Adrenal gland (tissue), 12 donors: Measurements from ENCODE around the gene NAA40. TPM values are rescaled to one million over a fixed set of nuclear protein-coding genes. Genes with fewer than 3 reads are reported as not detected.

Experiments used
- DNase-seq, 7 donors: peaks; one replicate each; pipeline ENCODE4 v3.0.0-alpha.2; 2019 to 2020
- H3K27ac ChIP-seq, 5 donors: fragments of 200-600 bp; sonication (generic) in 4 of 5; 1 replicate in 3 of 5; 2 replicates in 2 of 5; pipeline versions ENCODE4 v1.5.1 to v1.8.0; 2016 to 2020; ENCODE audit warnings: mild to moderate bottlenecking in 1 of 5
- H3K27me3 ChIP-seq: fragments of 200-600 bp; 2 replicates; pipeline ENCODE4 v1.8.0; 2021
- H3K36me3 ChIP-seq, 2 donors: fragments of 200-600 bp; replicated peaks in 1 of 2; 1 replicate in 1 of 2; 2 replicates in 1 of 2; pipeline versions ENCODE4 v1.5.1 to v1.8.0; 2018 to 2022
- H3K4me1 ChIP-seq, 2 donors: fragments of 200-600 bp; replicated peaks in 1 of 2; 1 replicate in 1 of 2; 2 replicates in 1 of 2; pipeline versions ENCODE4 v1.5.1 to v1.8.0; 2018 to 2021
- H3K4me3 ChIP-seq, 4 donors: fragments of 200-600 bp; sonication (generic) in 3 of 4; one replicate each; pipeline ENCODE4 v1.5.1; 2016 to 2018
- H3K9me3 ChIP-seq, 3 donors: fragments of 200-600 bp; sonication (generic) in 1 of 3; replicated peaks in 1 of 3; 1 replicate in 2 of 3; 2 replicates in 1 of 3; pipeline versions ENCODE4 v1.5.1 to v1.8.0; 2016 to 2021
- CTCF ChIP-seq, 6 experiments: fragments of 450-650 bp in 4 of 6; fragments of 200-600 bp in 2 of 6; sonication (generic) in 1 of 6; IDR thresholded peaks; 1 replicate in 5 of 6; 2 replicates in 1 of 6; pipeline versions ENCODE4 v1.5.1 to v1.8.0; 2016 to 2021; ENCODE audit warnings: antibody characterized with exemption in 6 of 6, mild to moderate bottlenecking in 2 of 6, moderate library complexity in 1 of 6
- POLR2A ChIP-seq, 2 donors: fragments of 450-650 bp; IDR thresholded peaks; one replicate each; pipeline ENCODE4 v1.6.1; 2017; ENCODE audit warnings: antibody characterized with exemption in 2 of 2, mild to moderate bottlenecking in 2 of 2, moderate library complexity in 1 of 2
- WGBS, 4 donors: extraction: QIAGEN DNeasy Blood & Tissue Kit in 2 of 4; methylation state at CpG; one replicate each; pipeline versions ENCODE4 v1.1.5 to v1.1.7; 2013 to 2017; 5-methylcytosine and 5-hydroxymethylcytosine counted together
- intact Hi-C, 2 donors: fragments of 100-400 bp; cut with DNase I; formaldehyde crosslinking; loops; one replicate each; pipeline versions ENCODE4 v1.14.1 to v1.15.0; 2022 to 2023
- polyA plus RNA-seq, 3 donors: library from polyadenylated mRNA; stranded (reverse); fragments of 200-250 nt in 2 of 3; fragments of 350-450 nt in 1 of 3; fragmentation: Illumina TruSeq in 1 of 3; extraction: RNeasy Lipid Tissue Mini Kit (QIAGEN cat#74804) in 1 of 3; gene quantifications; one replicate each; pipeline ENCODE4 v1.2.3, GENCODE V29; 2013 to 2014
- total RNA-seq, 9 donors: library from RNA; depleted of rRNA in 4 of 9; stranded (reverse); fragments of >200 nt in 4 of 9; fragments of 120-200 nt in 1 of 9; fragmentation: NEBNext Ultra II Directional in 1 of 9; extraction: Animal tissue kit (Norgen Biotek cat#: 25700) in 1 of 9; gene quantifications; one replicate each; pipeline versions ENCODE4 v1.1.0 to v1.2.4, GENCODE V29; 2013 to 2023
- donor health status: healthy with polysubstance abuse.
- donor health status: Bipolar disorder and iron deficiency.
- donor health status: DM: yes; HTN: yes; CAD: no.
- donor health status: DM: no; HTN: no; CAD: no.
- donor health status: DM: no; HTN: no; CAD: no.
- donor health status: DM: yes; HTN: yes; CAD: no.

The NAA40 gene
- total and polyA plus RNA-seq, 12 donors, result 11.6 to 61.3 (median 20.0) TPM

- no peaks in the 10 kb centered on the region for H3K27me3 ChIP-seq
- no peak overlapping the region for H3K4me3 ChIP-seq
- H3K36me3 ChIP-seq, result peaks cover 0 to 25% of the 10 kb centered on the region in 2 donors
- H3K27ac ChIP-seq, result no peak overlapping the region
- TF ChIP-seq POLR2A (IDR thresholded peaks at IDR 0.05) (no peak), CTCF (IDR thresholded peaks at IDR 0.05) (no peak)
- no peaks in the 10 kb centered on the region for H3K9me3 ChIP-seq
- WGBS, 4 donors, result 41 to 50% (median 45%) methylated on average over 3 of the region's 3 CpGs
- no peak for DNase-seq
- H3K4me1 ChIP-seq, result peaks cover 6 to 37% of the 10 kb centered on the region in 2 donors
- intact Hi-C loops, result no loop called here
Measured at GRCh38 chr11:63892228-63892627, 46.6 kb upstream of the NAA40 start.

- Histone ChIP-seq H3K9me3 (no peaks in the 10 kb centered on the region), H3K4me3 (no peak overlapping the region), H3K27ac (no peak overlapping the region), H3K4me1 (peaks cover 0 to 25% of the 10 kb centered on the region in 2 donors), H3K36me3 (peaks cover 0 to 36% of the 10 kb centered on the region in 2 donors), H3K27me3 (no peaks in the 10 kb centered on the region)
- WGBS, 4 donors, result 97 to 99% (median 98%) methylated on average over 6 of the region's 6 CpGs
- TF ChIP-seq POLR2A (IDR thresholded peaks at IDR 0.05), result no peak
- TF ChIP-seq CTCF (IDR thresholded peaks at IDR 0.05), result no peak
- no peak for DNase-seq
- intact Hi-C loops, result no loop called here
Measured at GRCh38 chr11:63893355-63893754, 45.4 kb upstream of the NAA40 start.

GRCh38 chr11:63896071-63896470 is 42.7 kb upstream of the NAA40 start:
- no peaks in the 10 kb centered on the region for H3K4me1 ChIP-seq
- WGBS, 4 donors, result 71 to 76% (median 72%) methylated on average over 4 of the region's 4 CpGs
- no peak overlapping the region for H3K27ac ChIP-seq
- no peaks in the 10 kb centered on the region for H3K9me3 ChIP-seq
- no peak for TF ChIP-seq POLR2A (IDR thresholded peaks at IDR 0.05)
- TF ChIP-seq CTCF (IDR thresholded peaks at IDR 0.05), result no peak
- intact Hi-C loops, result no loop called here
- no peak for DNase-seq
- H3K36me3 ChIP-seq, result peaks cover 0 to 63% of the 10 kb centered on the region in 2 donors
- no peak overlapping the region for H3K4me3 ChIP-seq
- no peaks in the 10 kb centered on the region for H3K27me3 ChIP-seq

- intact Hi-C loops, result no loop called here
- no peaks in the 10 kb centered on the region for H3K9me3 ChIP-seq
- no peak overlapping the region for H3K27ac ChIP-seq
- WGBS, 4 donors, result 81 to 94% (median 91%) methylated on average over 8 to 10 of the region's 10 CpGs
- H3K4me1 ChIP-seq, result no peaks in the 10 kb centered on the region
- DNase-seq, result no peak
- no peak overlapping the region for H3K4me3 ChIP-seq
- no peaks in the 10 kb centered on the region for H3K27me3 ChIP-seq
- peaks cover 0 to 76% of the 10 kb centered on the region in 2 donors for H3K36me3 ChIP-seq
- no peak for TF ChIP-seq POLR2A (IDR thresholded peaks at IDR 0.05)
- no peak for TF ChIP-seq CTCF (IDR thresholded peaks at IDR 0.05)
Measured at GRCh38 chr11:63897459-63898146, 41.2 kb upstream of the NAA40 start.
